ENCODE results near the gene BMF.
"Not testable (repeated sequence)": the region's sequence is repeated elsewhere in the genome, so short reads cannot be mapped to it uniquely, and the experiment has no call there.

BMF gene

DNA sequence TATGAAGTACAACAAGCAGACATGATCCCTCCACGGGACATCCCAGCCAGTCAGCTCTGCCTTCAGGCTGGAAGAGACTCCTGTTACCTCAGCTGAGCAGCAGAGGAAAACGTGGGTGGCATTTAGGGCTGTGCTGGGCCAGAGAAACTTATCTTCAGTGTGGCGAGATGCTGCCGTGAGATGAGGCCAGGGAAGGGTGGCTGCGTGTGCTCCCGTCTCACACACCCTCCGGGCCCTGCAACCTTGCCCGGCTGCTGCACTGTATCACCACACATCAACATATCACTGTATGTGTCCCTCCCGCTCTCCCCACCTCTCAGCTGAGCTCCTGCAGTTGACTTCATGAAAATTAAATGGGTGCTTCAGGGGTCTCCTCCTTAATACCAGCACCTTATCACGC is 23.4 kb downstream of the BMF start:
- DNase-seq: no peak

- DNase-seq: no peak
These were observed 24.0 kb downstream of the BMF start for GRCh38 chr15:40084650-40085049.

DNA sequence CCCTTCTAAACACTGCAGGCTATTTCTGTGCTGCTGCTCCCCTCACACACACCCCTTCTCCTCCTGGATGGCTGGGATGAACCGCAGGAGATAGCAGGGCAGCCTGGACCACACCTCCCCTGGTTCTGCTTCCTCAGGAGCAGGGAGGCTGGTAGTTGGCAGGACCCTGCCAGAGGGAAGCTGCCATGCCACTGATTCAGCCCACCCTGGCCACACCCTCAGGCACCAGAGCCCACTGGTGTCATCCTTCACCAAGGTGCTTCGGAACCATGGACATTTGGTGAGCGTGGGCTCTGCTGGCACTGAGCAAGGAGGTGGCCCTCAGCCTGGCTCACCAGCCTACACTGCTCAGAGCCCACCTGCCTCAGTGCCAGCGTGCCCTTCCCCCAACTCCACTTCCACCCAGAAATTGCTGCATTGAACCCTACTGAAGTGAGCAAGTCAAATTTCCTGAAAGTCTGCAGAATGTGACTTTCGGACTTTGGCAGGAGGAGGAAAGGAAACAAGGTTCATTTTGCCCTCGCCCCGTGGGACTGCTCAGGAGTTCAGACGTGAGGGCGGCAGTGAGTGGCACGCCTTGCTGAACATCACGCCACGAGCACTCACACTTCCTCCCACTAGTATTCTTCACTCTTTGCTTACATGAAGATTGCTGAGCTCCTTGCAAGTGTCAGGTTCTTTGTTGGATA is 26.3 kb downstream of the BMF start:
- no peak for DNase-seq

- no peak for DNase-seq
These were observed 26.9 kb downstream of the BMF start for GRCh38 chr15:40081691-40082194.

GRCh38 chr15:40080847-40081246 is 27.8 kb downstream of the BMF start:
- DNase-seq: no peak

DNA sequence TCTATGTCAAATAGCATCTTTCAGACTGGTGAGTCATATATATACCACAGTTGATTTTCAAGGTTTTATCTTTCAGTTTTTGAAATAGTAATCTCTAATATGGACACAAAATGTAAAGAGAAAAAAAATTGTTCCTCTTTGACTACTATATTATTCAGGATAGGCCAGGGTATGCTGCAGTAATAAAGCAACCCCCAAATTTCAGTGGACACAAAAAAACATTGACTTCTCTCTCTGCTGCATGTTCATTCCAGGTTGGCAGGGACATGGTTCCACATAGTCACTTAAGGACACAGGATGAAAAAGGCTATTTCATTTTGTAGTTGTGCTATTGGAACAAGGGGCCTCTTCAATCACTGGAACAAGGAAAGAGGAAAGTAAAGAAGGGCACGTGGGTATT is 28.6 kb downstream of the BMF start:
- DNase-seq: no peak

GRCh38 chr15:40079456-40079855 is 29.2 kb downstream of the BMF start:
- no peak for DNase-seq

- DNase-seq: no peak
These were observed 33.2 kb downstream of the BMF start for GRCh38 chr15:40075298-40076044.

DNA sequence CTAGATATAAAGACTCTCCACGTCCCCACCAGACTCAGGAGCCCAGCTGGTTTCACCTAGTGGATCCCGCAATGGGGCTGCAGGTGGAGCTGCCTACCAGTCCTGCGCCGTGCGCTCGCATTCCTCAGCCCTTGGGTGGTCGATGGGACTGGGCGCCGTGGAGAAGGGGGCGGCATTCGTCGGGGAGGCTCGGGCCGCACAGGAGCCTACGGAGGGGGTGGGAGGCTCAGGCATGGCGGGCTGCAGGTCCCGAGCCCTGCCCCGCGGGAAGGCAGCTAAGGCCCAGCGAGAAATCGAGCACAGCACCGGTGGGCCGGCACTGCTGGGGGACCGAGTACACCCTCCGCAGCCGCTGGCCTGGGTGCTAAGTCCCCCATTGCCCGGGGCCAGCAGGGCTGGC is 34.0 kb downstream of the BMF start:
- DNase-seq: not testable (repeated sequence)

- DNase-seq: not testable (repeated sequence)
These were observed 34.8 kb downstream of the BMF start for GRCh38 chr15:40073716-40074490.

DNA sequence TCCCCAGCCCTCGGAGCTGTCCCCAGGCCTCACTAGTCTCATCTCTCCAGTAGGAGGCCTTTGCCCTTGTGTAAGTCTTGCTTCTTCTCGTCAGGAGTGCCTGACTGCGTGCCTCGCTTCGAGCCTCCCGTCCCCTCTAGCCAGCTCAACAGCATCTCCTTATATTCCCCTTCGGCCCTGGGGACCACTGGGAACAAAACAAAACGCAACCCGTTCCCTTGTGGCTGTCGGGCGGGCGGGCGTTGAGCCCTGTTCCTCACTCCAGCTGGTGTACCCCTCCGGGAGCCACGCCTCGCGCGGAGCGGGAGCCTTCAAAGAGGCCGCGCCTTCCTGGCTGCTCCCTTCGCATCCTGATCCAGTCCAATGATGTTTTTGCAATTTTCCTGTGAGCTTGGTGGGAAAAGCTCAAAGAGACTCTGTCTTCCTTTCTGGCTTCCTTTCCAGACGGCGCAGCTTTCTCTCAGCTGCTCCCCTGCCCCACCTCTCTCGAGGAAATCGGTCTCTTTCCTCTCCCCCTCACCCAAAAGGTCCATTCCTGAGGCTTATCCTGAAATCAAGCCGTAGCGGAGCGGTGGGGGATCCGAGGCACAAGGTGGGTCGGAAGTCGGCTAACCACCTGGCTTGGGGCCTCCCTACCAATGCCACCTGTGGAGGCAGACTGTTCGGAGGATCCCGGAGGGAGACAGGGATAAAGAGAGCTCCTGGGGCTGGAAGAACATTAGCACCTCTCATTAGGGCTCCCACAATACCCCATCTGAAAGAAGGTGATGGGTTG is 36.3 kb downstream of the BMF start:
- DNase-seq: no peak

- DNase-seq: no peak
These were observed 38.0 kb downstream of the BMF start for GRCh38 chr15:40070608-40071218.

DNA sequence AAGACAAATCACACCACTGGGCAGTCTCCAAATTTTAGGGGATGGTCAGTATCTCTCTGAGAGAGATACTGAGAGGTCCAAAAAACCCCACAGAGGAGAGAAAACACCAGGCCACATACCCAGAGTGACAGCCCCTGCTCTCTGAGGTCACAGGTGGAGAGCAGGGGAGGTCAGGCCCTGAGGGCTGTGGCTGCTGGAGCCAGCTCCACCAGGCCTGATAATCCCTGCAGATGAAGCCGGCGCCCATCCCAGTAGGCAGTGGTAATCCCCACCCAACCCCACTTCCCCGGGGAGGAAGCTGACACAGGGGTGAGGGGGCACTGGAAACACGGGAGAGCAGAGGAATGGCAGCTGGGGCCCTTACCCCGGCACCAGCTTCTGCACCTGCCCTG is 38.5 kb downstream of the BMF start:
- no peak for DNase-seq

DNA sequence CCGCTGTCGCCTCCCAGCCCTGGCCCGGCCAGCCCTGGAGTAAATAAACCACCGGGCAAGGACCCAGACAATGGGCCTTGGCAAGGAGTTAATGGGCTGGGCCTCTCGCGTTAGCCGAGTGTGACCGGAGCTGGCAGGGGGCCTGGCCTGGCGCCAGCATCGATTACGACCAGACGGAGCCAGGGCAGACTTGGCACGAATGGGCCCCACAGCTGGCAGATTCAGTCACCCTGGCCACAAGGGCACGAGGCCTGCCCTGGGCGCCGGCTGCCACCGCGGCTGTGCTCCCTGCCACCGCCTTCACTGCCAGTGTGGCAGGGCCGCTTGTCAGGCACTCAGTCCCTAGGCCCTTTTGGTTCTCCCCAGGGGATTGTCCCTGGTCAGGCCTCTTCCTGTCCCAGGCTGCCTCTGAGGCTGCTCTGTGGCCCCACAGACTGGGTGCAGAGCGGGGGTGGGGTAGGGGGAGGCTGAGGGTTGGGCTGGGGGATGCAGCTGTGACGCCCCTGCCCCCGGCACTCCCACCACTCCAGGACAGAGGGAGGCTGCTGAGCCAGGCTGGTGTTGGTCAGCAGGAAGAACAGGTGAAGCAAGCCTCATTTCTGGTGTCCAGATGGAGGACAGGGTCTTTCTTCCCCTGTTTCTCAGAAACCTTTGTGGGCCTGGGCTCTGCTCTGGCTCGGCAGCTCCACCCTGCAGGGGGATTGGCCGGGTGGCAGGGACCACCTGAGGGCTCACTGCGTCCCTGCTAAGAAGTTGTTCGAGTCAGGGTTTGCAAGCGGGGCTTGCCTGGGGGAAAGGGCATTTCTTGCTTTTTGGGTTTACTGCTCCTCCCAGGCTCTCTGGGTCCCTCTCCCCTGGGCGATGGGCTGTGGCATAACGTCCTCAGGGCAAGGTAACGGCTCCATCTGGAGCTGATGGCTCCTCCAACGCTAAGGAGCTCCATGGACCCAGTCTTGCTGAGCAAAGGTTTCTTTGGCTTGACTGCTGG is 39.2 kb downstream of the BMF start:
- peak; percentile 62 for DNase-seq

DNA sequence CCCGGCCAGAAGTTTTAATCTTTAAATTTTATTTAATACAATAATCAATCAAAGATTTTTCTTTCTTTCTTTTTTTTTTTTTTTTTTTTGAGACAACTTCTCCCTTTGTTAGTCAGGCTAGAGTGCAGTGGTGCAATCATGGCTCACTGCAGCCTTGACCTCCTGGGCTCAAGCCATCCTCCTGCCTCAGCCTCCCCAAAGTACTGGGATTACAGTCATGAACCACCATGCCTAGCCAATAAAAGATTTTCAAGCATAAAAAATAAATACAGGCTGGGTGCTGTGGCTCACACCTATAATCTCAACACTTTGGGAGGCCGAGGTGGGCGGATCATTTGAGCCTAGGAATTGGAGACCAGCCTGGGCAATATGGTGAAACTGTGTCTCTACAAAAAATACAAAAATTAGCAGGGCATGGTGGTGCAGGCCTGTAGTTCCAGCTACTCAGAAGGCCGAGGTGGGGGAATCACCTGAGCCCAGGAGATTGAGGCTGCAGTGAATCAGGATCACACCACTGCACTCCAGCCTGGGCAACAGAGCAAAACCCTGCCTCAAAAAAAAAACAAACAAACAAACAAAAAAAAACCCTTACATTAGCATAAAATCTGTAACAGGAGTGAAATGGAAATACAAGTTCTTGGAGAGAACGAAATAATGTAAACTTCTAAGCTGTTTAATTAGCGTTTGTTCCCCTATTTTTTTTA is 40.6 kb downstream of the BMF start:
- DNase-seq: no peak

DNA sequence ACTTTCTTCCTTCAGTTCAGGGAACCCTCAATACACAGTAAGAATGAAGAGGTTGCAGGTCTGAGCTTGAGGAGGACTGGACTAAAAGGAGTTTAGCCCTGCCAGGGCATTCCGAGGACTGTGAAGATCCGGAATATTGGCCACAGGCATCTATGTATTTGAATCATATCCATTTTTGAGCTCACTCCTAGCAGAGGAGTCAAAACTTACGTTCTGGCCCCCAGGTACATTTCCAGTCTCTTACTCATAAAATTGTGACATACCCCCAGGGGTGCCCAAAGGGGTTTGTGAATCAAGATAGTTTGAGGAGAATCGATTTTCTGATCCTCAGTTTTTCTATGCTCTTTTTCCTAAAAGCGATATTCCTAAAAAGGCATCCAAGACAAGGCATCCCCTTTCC is 42.1 kb downstream of the BMF start:
- no peak for DNase-seq

DNA sequence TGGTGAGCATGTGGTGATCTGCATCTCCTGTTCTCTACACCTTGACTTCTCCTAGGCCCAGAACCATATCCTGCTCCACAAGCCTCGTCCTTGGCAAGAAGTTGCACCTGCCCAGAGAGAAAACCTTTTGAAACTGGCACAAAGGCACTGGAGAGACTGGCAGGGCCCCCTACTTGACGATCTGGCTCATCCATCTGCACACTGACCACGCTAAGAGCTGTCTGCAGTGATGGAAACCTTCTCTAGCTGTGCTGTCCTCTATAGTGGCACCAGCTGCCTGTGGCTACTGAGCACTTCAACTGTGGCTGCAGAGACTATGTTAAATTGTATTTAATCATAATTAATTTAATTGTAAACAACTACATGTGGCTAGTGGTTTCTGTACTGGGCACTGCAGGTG is 43.5 kb downstream of the BMF start:
- peak; percentile 40 for DNase-seq

GRCh38 chr15:40064231-40064894 is 44.3 kb downstream of the BMF start:
- DNase-seq: no peak

- DNase-seq: no peak
These were observed 45.1 kb downstream of the BMF start for GRCh38 chr15:40063563-40064011.

Data from NCI-H1417 treated with DMSO at 0.1 percent for 48 hours (cell line).